Glutamatergic neuron (in vitro differentiated cells): ENCODE data around the gene APOA4. TPM values are rescaled to one million over a fixed set of nuclear protein-coding genes. Genes with fewer than 3 reads are reported as not detected.

ENCODE experiments used
- DNase-seq: peaks from one replicate; pipeline ENCODE4 v3.0.0; 2022
- H3K27ac Mint-ChIP-seq: one replicate; pipeline ENCODE4 v1.8.0; 2020; ENCODE audit warnings: mild to moderate bottlenecking, mixed read lengths, inconsistent platforms; ENCODE audit not compliant: unreplicated experiment
- H3K27me3 Mint-ChIP-seq: one replicate; pipeline ENCODE4 v1.8.0; 2020; ENCODE audit warnings: mild to moderate bottlenecking, moderate library complexity, mixed read lengths, inconsistent platforms; ENCODE audit not compliant: unreplicated experiment
- H3K36me3 Mint-ChIP-seq: one replicate; pipeline ENCODE4 v1.8.0; 2020; ENCODE audit warnings: mild to moderate bottlenecking, mixed read lengths, inconsistent platforms; ENCODE audit not compliant: unreplicated experiment
- H3K4me1 Mint-ChIP-seq: one replicate; pipeline ENCODE4 v1.8.0; 2020; ENCODE audit warnings: mild to moderate bottlenecking, low read depth, mixed read lengths, inconsistent platforms; ENCODE audit not compliant: unreplicated experiment
- H3K4me3 Mint-ChIP-seq: one replicate; pipeline ENCODE4 v1.8.0; 2020; ENCODE audit warnings: mild to moderate bottlenecking, mixed read lengths, inconsistent platforms; ENCODE audit not compliant: unreplicated experiment
- H3K9me3 Mint-ChIP-seq: one replicate; pipeline ENCODE4 v1.8.0; 2020; ENCODE audit warnings: mild to moderate bottlenecking, moderate library complexity, mixed read lengths, inconsistent platforms; ENCODE audit not compliant: unreplicated experiment
- CTCF ChIP-seq: fragments of 200-600 bp; sonication (generic); IDR thresholded peaks from one replicate; pipeline ENCODE4 v1.5.0; 2021; ENCODE audit not compliant: partially characterized antibody, unreplicated experiment
- total RNA-seq: library from RNA; stranded (reverse); fragmentation: NEBNext Ultra II Directional; extraction: Animal tissue kit (Norgen Biotek cat#: 25700); gene quantifications from one replicate; pipeline ENCODE4 v1.2.1, GENCODE V29; 2021; ENCODE audit not compliant: unreplicated experiment

Gene APOA4
- total RNA-seq, 1 donor from 2014 or later: not detected

GRCh38 chr11:116825434-116825833 lies 2.3 kb upstream of the APOA4 start:
- TF ChIP-seq CTCF: no peak
- Mint-ChIP-seq H3K9me3 (no peaks in the 10 kb centered on the region), H3K36me3 (no peaks in the 10 kb centered on the region), H3K4me1 (no peaks in the 10 kb centered on the region), H3K4me3 (no peak overlapping the region), H3K27ac (no peak overlapping the region), H3K27me3 (no peaks in the 10 kb centered on the region)
- DNase-seq: no peak

GRCh38 chr11:116822575-116822974 lies 529 bp downstream of the APOA4 start:
- Mint-ChIP-seq H3K27me3 (no peaks in the 10 kb centered on the region), H3K4me3 (no peak overlapping the region), H3K9me3 (no peaks in the 10 kb centered on the region), H3K27ac (no peak overlapping the region), H3K36me3 (no peaks in the 10 kb centered on the region), H3K4me1 (no peaks in the 10 kb centered on the region)
- TF ChIP-seq CTCF: no peak
- no peak for DNase-seq

- DNase-seq: no peak
- no peak overlapping the region for H3K4me3 Mint-ChIP-seq
- H3K4me1 Mint-ChIP-seq: no peaks in the 10 kb centered on the region
- H3K9me3 Mint-ChIP-seq: no peaks in the 10 kb centered on the region
- no peaks in the 10 kb centered on the region for H3K27me3 Mint-ChIP-seq
- H3K27ac Mint-ChIP-seq: no peak overlapping the region
- TF ChIP-seq CTCF: no peak
- H3K36me3 Mint-ChIP-seq: no peaks in the 10 kb centered on the region
These were observed 1.8 kb downstream of the APOA4 start for GRCh38 chr11:116821050-116821918.

- Mint-ChIP-seq H3K36me3 (no peaks in the 10 kb centered on the region), H3K4me1 (no peaks in the 10 kb centered on the region), H3K9me3 (no peaks in the 10 kb centered on the region), H3K27me3 (no peaks in the 10 kb centered on the region), H3K4me3 (no peak overlapping the region), H3K27ac (no peak overlapping the region)
- no peak for TF ChIP-seq CTCF
- no peak for DNase-seq
These were observed 4.1 kb downstream of the APOA4 start for GRCh38 chr11:116819049-116819448.

- Mint-ChIP-seq H3K4me3 (no peak overlapping the region), H3K36me3 (no peaks in the 10 kb centered on the region), H3K27ac (no peak overlapping the region), H3K9me3 (no peaks in the 10 kb centered on the region), H3K4me1 (no peaks in the 10 kb centered on the region), H3K27me3 (no peaks in the 10 kb centered on the region)
- no peak for DNase-seq
- TF ChIP-seq CTCF: no peak
These were observed 8.6 kb downstream of the APOA4 start for GRCh38 chr11:116814502-116814901.
